Fibroblast of gingiva (primary cell): ENCODE measurements around the gene TLE4.
"Not testable (repeated sequence)": the region's sequence is repeated elsewhere in the genome, so short reads cannot be mapped to it uniquely, and the experiment has no call there.

ENCODE experiments used
- DNase-seq: peaks from one replicate; pipeline ENCODE4 v3.0.0-alpha.2; 2011; ENCODE audit warnings: low read depth

Gene TLE4

GRCh38 chr9:79603222-79603920 lies 31.6 kb downstream of the TLE4 start:
- no peak for DNase-seq

- no peak for DNase-seq
Observed at GRCh38 chr9:79604149-79604548, 32.4 kb downstream of the TLE4 start.

GRCh38 chr9:79604921-79605562 lies 33.3 kb downstream of the TLE4 start:
- DNase-seq = no peak

GRCh38 chr9:79606529-79606928 lies 34.8 kb downstream of the TLE4 start:
- not testable (repeated sequence) for DNase-seq

- no peak for DNase-seq
Observed at GRCh38 chr9:79609468-79610018, 37.8 kb downstream of the TLE4 start.

GRCh38 chr9:79610019-79610631 lies 38.4 kb downstream of the TLE4 start:
- peak; percentile 76 for DNase-seq

- DNase-seq = peak; percentile 74
Observed at GRCh38 chr9:79610791-79611614, 39.2 kb downstream of the TLE4 start.

GRCh38 chr9:79613145-79613544 lies 41.4 kb downstream of the TLE4 start:
- DNase-seq = no peak

GRCh38 chr9:79615038-79615437 lies 43.3 kb downstream of the TLE4 start:
- no peak for DNase-seq

GRCh38 chr9:79616013-79616412 lies 44.2 kb downstream of the TLE4 start:
- DNase-seq = peak; percentile 45

GRCh38 chr9:79616971-79617370 lies 45.2 kb downstream of the TLE4 start:
- no peak for DNase-seq

- DNase-seq = peak; percentile 75
Observed at GRCh38 chr9:79617395-79617794, 45.6 kb downstream of the TLE4 start.

- no peak for DNase-seq
Observed at GRCh38 chr9:79619930-79620329, 48.2 kb downstream of the TLE4 start.

- no peak for DNase-seq
Observed at GRCh38 chr9:79621916-79622575, 50.3 kb downstream of the TLE4 start.

- DNase-seq = no peak
Observed at GRCh38 chr9:79623799-79624721, 52.3 kb downstream of the TLE4 start.

GRCh38 chr9:79629721-79630120 lies 58.0 kb downstream of the TLE4 start:
- DNase-seq = no peak

GRCh38 chr9:79630521-79631403 lies 59.0 kb downstream of the TLE4 start:
- DNase-seq = no peak

GRCh38 chr9:79632060-79632459 lies 60.3 kb downstream of the TLE4 start:
- no peak for DNase-seq

GRCh38 chr9:79632705-79633104 lies 60.9 kb downstream of the TLE4 start:
- DNase-seq = no peak

GRCh38 chr9:79633558-79633957 lies 61.8 kb downstream of the TLE4 start:
- no peak for DNase-seq
